Suprapubic skin (tissue), 4 donors: ENCODE measurements around the gene DSCAML1.

Experiments
- CTCF ChIP-seq, 2 donors: fragments of 200-600 bp in 1 of 2; fragments of 450-650 bp in 1 of 2; sonication (generic) in 1 of 2; IDR thresholded peaks; one replicate each; pipeline ENCODE4 v1.5.1; 2016 to 2019; ENCODE audit warnings: antibody characterized with exemption in 2 of 2, mild to moderate bottlenecking in 1 of 2, moderate library complexity in 1 of 2
- EP300 ChIP-seq: sonication (generic); formaldehyde crosslinking; IDR thresholded peaks from one replicate; pipeline ENCODE4 v1.6.1; 2017; ENCODE audit warnings: antibody characterized with exemption
- POLR2A ChIP-seq, 2 donors: fragments of 450-650 bp; IDR thresholded peaks; one replicate each; pipeline ENCODE4 v1.6.1; 2017; ENCODE audit warnings: antibody characterized with exemption in 2 of 2, mild to moderate bottlenecking in 2 of 2, moderate library complexity in 2 of 2
- POLR2AphosphoS5 ChIP-seq, 3 donors: sonication (generic); formaldehyde crosslinking; IDR thresholded peaks; one replicate each; pipeline ENCODE4 v1.6.1; 2017; ENCODE audit warnings: antibody characterized with exemption in 3 of 3

GRCh38 chr11:117564321-117564720 is 232.7 kb downstream of the DSCAML1 start:
- TF ChIP-seq POLR2A (IDR thresholded peaks at IDR 0.05) (no peak), POLR2AphosphoS5 (IDR thresholded peaks at IDR 0.05) (no peak), CTCF (IDR thresholded peaks at IDR 0.05) (no peak), EP300 (no peak)
